ENCODE data around the gene RAB8A. TPM values are rescaled to one million over a fixed set of nuclear protein-coding genes. Genes with fewer than 3 reads are reported as not detected.

Gene RAB8A
- total and polyA plus RNA-seq, 9 of the 15 experiments (the other 6 are each of a cell fraction or from before 2014, with no cell fraction given): 11.2 to 102 (median 53.2) TPM

DNA sequence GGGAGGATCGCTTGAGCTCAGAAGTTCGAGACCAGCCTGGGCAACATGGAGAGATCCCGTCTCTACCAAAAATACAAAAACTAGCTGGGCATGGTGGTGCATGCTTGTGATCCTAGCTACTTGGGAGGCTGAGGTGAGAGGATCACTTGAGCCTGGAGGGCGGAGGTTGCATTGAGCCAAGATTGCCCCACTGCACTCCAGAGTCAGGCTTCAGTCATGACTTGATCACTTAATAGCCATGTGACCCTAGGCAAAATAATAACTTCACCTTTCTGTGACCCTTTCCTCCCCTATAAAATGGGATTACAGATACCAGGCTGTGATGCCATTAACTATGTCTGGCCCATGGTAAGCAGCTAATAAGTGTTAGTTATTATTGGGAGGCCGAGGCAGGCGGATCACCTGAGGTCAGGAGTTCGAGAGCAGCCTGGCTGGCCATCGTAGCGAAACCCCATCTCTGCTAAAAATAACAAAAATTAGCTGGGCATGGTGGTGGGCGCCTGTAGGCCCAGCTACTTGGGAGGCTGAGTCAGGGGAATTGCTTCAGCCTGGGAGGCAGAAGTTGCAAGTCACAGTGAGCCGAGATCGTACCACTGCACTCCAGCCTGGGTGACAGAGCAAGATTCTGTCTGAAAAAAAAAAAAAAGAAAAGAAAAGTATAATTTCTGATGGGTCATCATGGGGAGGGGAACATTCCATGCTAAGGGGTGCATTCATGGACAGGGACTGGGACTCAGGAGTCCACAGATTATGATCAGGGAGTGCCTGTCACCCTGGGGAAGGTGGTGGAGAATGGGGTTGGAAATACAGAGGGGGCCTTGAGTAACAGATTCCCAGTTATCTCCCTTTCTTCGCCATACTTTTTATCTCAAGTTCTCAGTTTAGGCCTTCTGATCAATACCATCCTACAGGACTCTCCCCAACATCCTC lies 19.9 kb upstream of the RAB8A start (continued):
- TF ChIP-seq, protein P1, sequence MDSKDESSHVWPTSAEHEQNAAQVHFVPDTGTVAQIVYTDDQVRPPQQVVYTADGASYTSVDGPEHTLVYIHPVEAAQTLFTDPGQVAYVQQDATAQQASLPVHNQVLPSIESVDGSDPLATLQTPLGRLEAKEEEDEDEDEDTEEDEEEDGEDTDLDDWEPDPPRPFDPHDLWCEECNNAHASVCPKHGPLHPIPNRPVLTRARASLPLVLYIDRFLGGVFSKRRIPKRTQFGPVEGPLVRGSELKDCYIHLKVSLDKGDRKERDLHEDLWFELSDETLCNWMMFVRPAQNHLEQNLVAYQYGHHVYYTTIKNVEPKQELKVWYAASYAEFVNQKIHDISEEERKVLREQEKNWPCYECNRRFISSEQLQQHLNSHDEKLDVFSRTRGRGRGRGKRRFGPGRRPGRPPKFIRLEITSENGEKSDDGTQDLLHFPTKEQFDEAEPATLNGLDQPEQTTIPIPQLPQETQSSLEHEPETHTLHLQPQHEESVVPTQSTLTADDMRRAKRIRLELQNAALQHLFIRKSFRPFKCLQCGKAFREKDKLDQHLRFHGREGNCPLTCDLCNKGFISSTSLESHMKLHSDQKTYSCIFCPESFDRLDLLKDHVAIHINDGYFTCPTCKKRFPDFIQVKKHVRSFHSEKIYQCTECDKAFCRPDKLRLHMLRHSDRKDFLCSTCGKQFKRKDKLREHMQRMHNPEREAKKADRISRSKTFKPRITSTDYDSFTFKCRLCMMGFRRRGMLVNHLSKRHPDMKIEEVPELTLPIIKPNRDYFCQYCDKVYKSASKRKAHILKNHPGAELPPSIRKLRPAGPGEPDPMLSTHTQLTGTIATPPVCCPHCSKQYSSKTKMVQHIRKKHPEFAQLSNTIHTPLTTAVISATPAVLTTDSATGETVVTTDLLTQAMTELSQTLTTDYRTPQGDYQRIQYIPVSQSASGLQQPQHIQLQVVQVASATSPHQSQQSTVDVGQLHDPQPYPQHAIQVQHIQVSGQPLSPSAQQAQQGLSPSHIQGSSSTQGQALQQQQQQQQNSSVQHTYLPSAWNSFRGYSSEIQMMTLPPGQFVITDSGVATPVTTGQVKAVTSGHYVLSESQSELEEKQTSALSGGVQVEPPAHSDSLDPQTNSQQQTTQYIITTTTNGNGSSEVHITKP (IDR thresholded peaks at IDR 0.05; ENCODE audit: partially characterized antibody): peak; percentile 92
- TF ChIP-seq ZNF124 (CRISPR knock-in tag; IDR thresholded peaks at IDR 0.05) (no peak), HDAC1 (IDR thresholded peaks at IDR 0.05) (no peak), HIVEP1 (CRISPR knock-in tag; IDR thresholded peaks at IDR 0.05) (no peak), POLR2G (IDR thresholded peaks at IDR 0.05; ENCODE audit: low read depth, low read length) (no peak), C11orf30 (IDR thresholded peaks at IDR 0.05; ENCODE audit: low read depth) (peak; percentile 66), HDGF (IDR thresholded peaks at IDR 0.05) (no peak), ZNF589 (CRISPR knock-in tag; IDR thresholded peaks at IDR 0.05; ENCODE audit: low read depth) (no peak), GATAD2B (IDR thresholded peaks at IDR 0.05; ENCODE audit: borderline replicate concordance) (no peak), MTA1 (IDR thresholded peaks at IDR 0.05; ENCODE audit: borderline replicate concordance) (no peak), SETDB1 (IDR thresholded peaks at IDR 0.05; ENCODE audit: low read length) (no peak), TEAD4 (IDR thresholded peaks at IDR 0.05; ENCODE audit: low read length) (no peak), TEAD4 (CRISPR knock-in tag; IDR thresholded peaks at IDR 0.05; ENCODE audit: borderline replicate concordance) (no peak)
- TF ChIP-seq, protein P2, sequence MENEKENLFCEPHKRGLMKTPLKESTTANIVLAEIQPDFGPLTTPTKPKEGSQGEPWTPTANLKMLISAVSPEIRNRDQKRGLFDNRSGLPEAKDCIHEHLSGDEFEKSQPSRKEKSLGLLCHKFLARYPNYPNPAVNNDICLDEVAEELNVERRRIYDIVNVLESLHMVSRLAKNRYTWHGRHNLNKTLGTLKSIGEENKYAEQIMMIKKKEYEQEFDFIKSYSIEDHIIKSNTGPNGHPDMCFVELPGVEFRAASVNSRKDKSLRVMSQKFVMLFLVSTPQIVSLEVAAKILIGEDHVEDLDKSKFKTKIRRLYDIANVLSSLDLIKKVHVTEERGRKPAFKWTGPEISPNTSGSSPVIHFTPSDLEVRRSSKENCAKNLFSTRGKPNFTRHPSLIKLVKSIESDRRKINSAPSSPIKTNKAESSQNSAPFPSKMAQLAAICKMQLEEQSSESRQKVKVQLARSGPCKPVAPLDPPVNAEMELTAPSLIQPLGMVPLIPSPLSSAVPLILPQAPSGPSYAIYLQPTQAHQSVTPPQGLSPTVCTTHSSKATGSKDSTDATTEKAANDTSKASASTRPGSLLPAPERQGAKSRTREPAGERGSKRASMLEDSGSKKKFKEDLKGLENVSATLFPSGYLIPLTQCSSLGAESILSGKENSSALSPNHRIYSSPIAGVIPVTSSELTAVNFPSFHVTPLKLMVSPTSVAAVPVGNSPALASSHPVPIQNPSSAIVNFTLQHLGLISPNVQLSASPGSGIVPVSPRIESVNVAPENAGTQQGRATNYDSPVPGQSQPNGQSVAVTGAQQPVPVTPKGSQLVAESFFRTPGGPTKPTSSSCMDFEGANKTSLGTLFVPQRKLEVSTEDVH (IDR thresholded peaks at IDR 0.05; ENCODE audit: low read depth, partially characterized antibody): no peak
- TF ChIP-seq, protein P3, sequence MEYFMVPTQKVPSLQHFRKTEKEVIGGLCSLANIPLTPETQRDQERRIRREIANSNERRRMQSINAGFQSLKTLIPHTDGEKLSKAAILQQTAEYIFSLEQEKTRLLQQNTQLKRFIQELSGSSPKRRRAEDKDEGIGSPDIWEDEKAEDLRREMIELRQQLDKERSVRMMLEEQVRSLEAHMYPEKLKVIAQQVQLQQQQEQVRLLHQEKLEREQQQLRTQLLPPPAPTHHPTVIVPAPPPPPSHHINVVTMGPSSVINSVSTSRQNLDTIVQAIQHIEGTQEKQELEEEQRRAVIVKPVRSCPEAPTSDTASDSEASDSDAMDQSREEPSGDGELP (CRISPR knock-in tag; IDR thresholded peaks at IDR 0.05; ENCODE audit: borderline replicate concordance): no peak
- TF ChIP-seq, protein P4, sequence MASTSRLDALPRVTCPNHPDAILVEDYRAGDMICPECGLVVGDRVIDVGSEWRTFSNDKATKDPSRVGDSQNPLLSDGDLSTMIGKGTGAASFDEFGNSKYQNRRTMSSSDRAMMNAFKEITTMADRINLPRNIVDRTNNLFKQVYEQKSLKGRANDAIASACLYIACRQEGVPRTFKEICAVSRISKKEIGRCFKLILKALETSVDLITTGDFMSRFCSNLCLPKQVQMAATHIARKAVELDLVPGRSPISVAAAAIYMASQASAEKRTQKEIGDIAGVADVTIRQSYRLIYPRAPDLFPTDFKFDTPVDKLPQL (IDR thresholded peaks at IDR 0.05; ENCODE audit: extremely low read depth, insufficient read length): no peak
- TF ChIP-seq, protein P5, sequence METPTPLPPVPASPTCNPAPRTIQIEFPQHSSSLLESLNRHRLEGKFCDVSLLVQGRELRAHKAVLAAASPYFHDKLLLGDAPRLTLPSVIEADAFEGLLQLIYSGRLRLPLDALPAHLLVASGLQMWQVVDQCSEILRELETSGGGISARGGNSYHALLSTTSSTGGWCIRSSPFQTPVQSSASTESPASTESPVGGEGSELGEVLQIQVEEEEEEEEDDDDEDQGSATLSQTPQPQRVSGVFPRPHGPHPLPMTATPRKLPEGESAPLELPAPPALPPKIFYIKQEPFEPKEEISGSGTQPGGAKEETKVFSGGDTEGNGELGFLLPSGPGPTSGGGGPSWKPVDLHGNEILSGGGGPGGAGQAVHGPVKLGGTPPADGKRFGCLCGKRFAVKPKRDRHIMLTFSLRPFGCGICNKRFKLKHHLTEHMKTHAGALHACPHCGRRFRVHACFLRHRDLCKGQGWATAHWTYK (CRISPR knock-in tag; IDR thresholded peaks at IDR 0.05): no peak
